ENCODE results near the gene ASPSCR1.

GRCh38 chr17:81959362-81960129, 17.9 kb upstream of the ASPSCR1 start:
- peak in 6 of 7 experiments; percentile 8 to 99 (median 90) for TF ChIP-seq CTCF (IDR thresholded peaks at IDR 0.05)
- TF ChIP-seq POLR2A (IDR thresholded peaks at IDR 0.05), result no peak

Measured in body of pancreas (tissue), 4 donors.